Suppressor macrophage treated with lipopolysaccharide for 4 hours (primary cell): ENCODE measurements around the gene MBNL2.

Experiments used
- DNase-seq: peaks from one replicate; pipeline ENCODE4 v3.0.0-alpha.2; 2020

Gene MBNL2

GRCh38 chr13:97235549-97236231 lies 13.6 kb downstream of the MBNL2 start:
- no peak for DNase-seq

GRCh38 chr13:97237388-97237787 lies 15.3 kb downstream of the MBNL2 start:
- DNase-seq = no peak

GRCh38 chr13:97238432-97238831 lies 16.3 kb downstream of the MBNL2 start:
- DNase-seq = no peak

GRCh38 chr13:97238883-97239282 lies 16.8 kb downstream of the MBNL2 start:
- DNase-seq = no peak

GRCh38 chr13:97239306-97239705 lies 17.2 kb downstream of the MBNL2 start:
- DNase-seq = no peak

GRCh38 chr13:97239943-97240787 lies 18.0 kb downstream of the MBNL2 start:
- DNase-seq = no peak

GRCh38 chr13:97240788-97241734 lies 18.9 kb downstream of the MBNL2 start:
- no peak for DNase-seq

- no peak for DNase-seq
These were observed 19.6 kb downstream of the MBNL2 start for GRCh38 chr13:97241761-97242160.

- DNase-seq = no peak
These were observed 20.8 kb downstream of the MBNL2 start for GRCh38 chr13:97242755-97243497.

GRCh38 chr13:97243915-97244781 lies 22.0 kb downstream of the MBNL2 start:
- DNase-seq = no peak

GRCh38 chr13:97245011-97245410 lies 22.9 kb downstream of the MBNL2 start:
- DNase-seq = no peak

GRCh38 chr13:97246596-97247158 lies 24.5 kb downstream of the MBNL2 start:
- DNase-seq = no peak

- DNase-seq = no peak
These were observed 26.1 kb downstream of the MBNL2 start for GRCh38 chr13:97248243-97248642.

- no peak for DNase-seq
These were observed 27.1 kb downstream of the MBNL2 start for GRCh38 chr13:97249093-97249795.

- DNase-seq = no peak
These were observed 27.8 kb downstream of the MBNL2 start for GRCh38 chr13:97249796-97250495.

- no peak for DNase-seq
These were observed 28.4 kb downstream of the MBNL2 start for GRCh38 chr13:97250560-97250959.

GRCh38 chr13:97252735-97253134 lies 30.6 kb downstream of the MBNL2 start:
- DNase-seq = no peak

- DNase-seq = no peak
These were observed 31.6 kb downstream of the MBNL2 start for GRCh38 chr13:97253581-97254293.

GRCh38 chr13:97254816-97255215 lies 32.7 kb downstream of the MBNL2 start:
- DNase-seq = no peak
